Measurements from ENCODE around the gene NR4A3. TPM values are rescaled to one million over a fixed set of nuclear protein-coding genes. Genes with fewer than 3 reads are reported as not detected.

NR4A3 gene
- total and polyA plus RNA-seq, 2 of the 13 experiments (the other 11 are each of a cell fraction or from before 2014, with no cell fraction given) = 0.02 to 0.09 TPM

DNA sequence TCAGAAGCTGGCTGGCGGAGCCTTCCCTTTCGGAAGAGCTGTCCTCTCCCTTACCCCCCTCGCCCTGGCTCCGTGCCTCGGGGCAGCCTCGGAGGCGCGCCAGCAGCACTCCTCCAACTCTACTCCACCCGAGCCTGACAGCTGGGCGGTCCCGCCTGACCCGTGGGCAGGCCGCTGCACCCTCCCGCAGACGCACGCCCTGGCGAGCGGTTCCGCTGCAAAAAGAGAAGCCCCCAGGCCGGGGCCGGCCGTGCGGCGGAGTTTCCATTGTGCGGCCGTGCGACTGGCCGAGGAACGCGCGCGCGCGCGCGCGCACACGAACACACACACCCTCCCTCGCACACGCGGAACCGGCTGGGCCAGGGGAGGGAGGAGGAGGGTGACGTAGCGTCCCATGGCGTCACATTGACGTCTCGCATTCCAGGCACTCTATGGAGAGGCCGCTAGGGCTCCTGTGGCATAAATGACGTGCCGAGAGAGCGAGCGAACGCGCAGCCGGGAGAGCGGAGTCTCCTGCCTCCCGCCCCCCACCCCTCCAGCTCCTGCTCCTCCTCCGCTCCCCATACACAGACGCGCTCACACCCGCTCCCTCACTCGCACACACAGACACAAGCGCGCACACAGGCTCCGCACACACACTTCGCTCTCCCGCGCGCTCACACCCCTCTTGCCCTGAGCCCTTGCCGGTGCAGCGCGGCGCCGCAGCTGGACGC is at the start of gene NR4A3 (continued):
- TF ChIP-seq MED1 (CRISPR knock-in tag; IDR thresholded peaks at IDR 0.05) (no peak), KLF16 (CRISPR knock-in tag; IDR thresholded peaks at IDR 0.05) (peak in 1 of 2 experiments; percentile 52; a peak in 1 of 4 replicates), HDAC1 (CRISPR knock-in tag; IDR thresholded peaks at IDR 0.05) (no peak), ATF7 (IDR thresholded peaks at IDR 0.05) (peak; percentile 66; the same call in 1 of the 2 replicates), ATF7 (CRISPR knock-in tag; IDR thresholded peaks at IDR 0.05) (no peak; the same call in 1 of the 2 replicates), ZNF160 (CRISPR knock-in tag; IDR thresholded peaks at IDR 0.05) (no peak), ZSCAN31 (CRISPR knock-in tag; IDR thresholded peaks at IDR 0.05; ENCODE audit: low read depth) (peak; percentile 61; the same call in 1 of the 2 replicates)
- TF ChIP-seq, protein P1, sequence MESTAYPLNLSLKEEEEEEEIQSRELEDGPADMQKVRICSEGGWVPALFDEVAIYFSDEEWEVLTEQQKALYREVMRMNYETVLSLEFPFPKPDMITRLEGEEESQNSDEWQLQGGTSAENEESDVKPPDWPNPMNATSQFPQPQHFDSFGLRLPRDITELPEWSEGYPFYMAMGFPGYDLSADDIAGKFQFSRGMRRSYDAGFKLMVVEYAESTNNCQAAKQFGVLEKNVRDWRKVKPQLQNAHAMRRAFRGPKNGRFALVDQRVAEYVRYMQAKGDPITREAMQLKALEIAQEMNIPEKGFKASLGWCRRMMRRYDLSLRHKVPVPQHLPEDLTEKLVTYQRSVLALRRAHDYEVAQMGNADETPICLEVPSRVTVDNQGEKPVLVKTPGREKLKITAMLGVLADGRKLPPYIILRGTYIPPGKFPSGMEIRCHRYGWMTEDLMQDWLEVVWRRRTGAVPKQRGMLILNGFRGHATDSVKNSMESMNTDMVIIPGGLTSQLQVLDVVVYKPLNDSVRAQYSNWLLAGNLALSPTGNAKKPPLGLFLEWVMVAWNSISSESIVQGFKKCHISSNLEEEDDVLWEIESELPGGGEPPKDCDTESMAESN (CRISPR knock-in tag; conservative IDR thresholded peaks at IDR 0.05) = peak; percentile 44; the same call in 1 of the 2 replicates

- ChIA-PET POLR2A (no interaction called here), CTCF (ENCODE audit: low intra/inter-chr PET ratio, low total read pairs) (no interaction called here)
- FAIRE-seq (no peak), DNase-seq (ENCODE audit: low spot score) (no peak), ATAC-seq (no peak)
- no peaks in the 10 kb centered on the region for H3K27me3 ChIP-seq (ENCODE audit: control insufficient read depth in 1 of 2, insufficient read depth in 2 of 2, low read length in 2 of 2)
- H3K4me1 ChIP-seq (ENCODE audit: insufficient read depth, low read length) = no peaks in the 10 kb centered on the region
- H3K79me2 ChIP-seq (ENCODE audit: insufficient read depth, low read length) = no peaks in the 10 kb centered on the region
- no peak overlapping the region for H2AFZ ChIP-seq (ENCODE audit: low read length)
- H3K9me3 ChIP-seq (ENCODE audit: low read length) = no peaks in the 10 kb centered on the region
- no peak overlapping the region for H3K9ac ChIP-seq (ENCODE audit: insufficient read depth, low read depth, low read length)
- no peak overlapping the region for H3K27ac ChIP-seq (ENCODE audit: extremely low read length, insufficient read depth, low read length)
- TF ChIP-seq CREBL2 (CRISPR knock-in tag; IDR thresholded peaks at IDR 0.05; ENCODE audit: borderline replicate concordance) (no peak), ZNF737 (CRISPR knock-in tag; IDR thresholded peaks at IDR 0.05; ENCODE audit: borderline replicate concordance) (no peak), ZNF207 (IDR thresholded peaks at IDR 0.05; ENCODE audit: borderline replicate concordance) (no peak), E2F5 (CRISPR knock-in tag; conservative IDR thresholded peaks at IDR 0.05) (no peak), ZNF333 (CRISPR knock-in tag; IDR thresholded peaks at IDR 0.05; ENCODE audit: borderline replicate concordance) (no peak), MBNL3 (CRISPR knock-in tag; conservative IDR thresholded peaks at IDR 0.05) (no peak)
- no peak overlapping the region for H3K4me3 ChIP-seq (replicated peaks in 1 of 3; ENCODE audit: insufficient read depth in 1 of 3, low read depth in 2 of 3, low read length in 3 of 3)
- no peak overlapping the region for H3K4me2 ChIP-seq (ENCODE audit: low read depth, low read length)
- no TSS peak for BruUV-seq (replicated peaks)
- no peaks in the 10 kb centered on the region for H4K20me1 ChIP-seq (ENCODE audit: insufficient read depth, low read length)
- intact Hi-C loops (cut with micrococcal nuclease; ENCODE audit: unreplicated experiment) (no loop called here), in situ Hi-C loops (cut with HindIII; ENCODE audit: extremely low pct_ligation_motif_present, low pct_unique_long_range_greater_than_20kb) (no loop called here)
- WGBS (ENCODE audit: low lambda C conversion rate) = 4% methylated on average over 2 of the region's 2 CpGs
- no peaks in the 10 kb centered on the region for H3K36me3 ChIP-seq (replicated peaks in 1 of 2; ENCODE audit: control insufficient read depth in 1 of 2, insufficient read depth in 2 of 2, low read length in 2 of 2)
Measured at GRCh38 chr9:99773468-99774138, 48.1 kb upstream of the NR4A3 start.

Measured in HepG2 (cell line).